Kidney (tissue), 14 donors: ENCODE results near the gene BABAM2. TPM values are rescaled to one million over a fixed set of nuclear protein-coding genes. Genes with fewer than 3 reads are reported as not detected.

Experiments
- DNase-seq, 5 donors: peaks; one replicate each; pipeline ENCODE4 v3.0.0-alpha.2; 2013 to 2020
- FAIRE-seq: peaks from 2 replicates; lab custom pipeline; 2012; peaks lifted over from hg19 to GRCh38; lab: Jason Lieb, UNC
- H3K27ac ChIP-seq, 2 donors: one replicate each; pipeline ENCODE4 v1.7.0; 2013; ENCODE audit warnings: low read depth in 2 of 2, low read length in 2 of 2, inconsistent platforms in 1 of 2
- H3K27me3 ChIP-seq: one replicate; pipeline ENCODE4 v1.7.1; 2013; ENCODE audit warnings: low read length, inconsistent platforms; ENCODE audit not compliant: control insufficient read depth, insufficient read depth
- H3K36me3 ChIP-seq, 3 donors: one replicate each; pipeline versions ENCODE4 v1.7.0 to v1.7.1; 2013; ENCODE audit warnings: low read length in 3 of 3, control low read depth in 1 of 3, inconsistent platforms in 1 of 3; ENCODE audit not compliant: insufficient read depth in 3 of 3, control insufficient read depth in 2 of 3
- H3K4me1 ChIP-seq, 3 donors: one replicate each; pipeline versions ENCODE4 v1.7.0 to v1.7.1; 2013; ENCODE audit warnings: low read length in 3 of 3, inconsistent platforms in 1 of 3, low read depth in 1 of 3; ENCODE audit not compliant: control insufficient read depth in 2 of 3, insufficient read depth in 2 of 3
- H3K4me3 ChIP-seq, 3 donors: one replicate each; pipeline versions ENCODE4 v1.7.0 to v1.8.1; 2013; ENCODE audit warnings: low read length in 3 of 3, control low read depth in 1 of 3, inconsistent platforms in 1 of 3
- H3K9ac ChIP-seq, 3 donors: one replicate each; pipeline versions ENCODE4 v1.7.0 to v1.7.1; 2013; ENCODE audit warnings: low read length in 3 of 3, control low read depth in 1 of 3, inconsistent platforms in 1 of 3
- H3K9me3 ChIP-seq, 3 donors: one replicate each; pipeline versions ENCODE4 v1.7.0 to v1.7.1; 2013; ENCODE audit warnings: low read length in 3 of 3, control low read depth in 1 of 3, inconsistent platforms in 1 of 3; ENCODE audit not compliant: control insufficient read depth in 2 of 3, insufficient read depth in 1 of 3
- intact Hi-C: fragments of 100-400 bp; cut with DNase I; formaldehyde crosslinking; loops from one replicate; pipeline ENCODE4 v1.11.1; 2022
- polyA plus RNA-seq: library from polyadenylated mRNA; stranded (reverse); fragments of 350-450 nt; fragmentation: Illumina TruSeq; extraction: RNeasy Lipid Tissue Mini Kit (QIAGEN cat#74804); gene quantifications from one replicate; pipeline ENCODE4 v1.2.3, GENCODE V29; 2014; ENCODE audit warnings: low read depth, low replicate concordance; ENCODE audit not compliant: insufficient read depth
- total RNA-seq: library from RNA; stranded (reverse); fragmentation: NEBNext Ultra II Directional; extraction: Animal tissue kit (Norgen Biotek cat#: 25700); gene quantifications from one replicate; pipeline ENCODE4 v1.2.1, GENCODE V29; 2021
- TF ChIP-seq, protein P1 (sequence below): IDR thresholded peaks from 3 replicates; pipeline ENCODE4 v1.5.1; 2012; ENCODE audit warnings: mild to moderate bottlenecking, moderate library complexity, borderline replicate concordance; ENCODE audit not compliant: insufficient read depth; ENCODE audit errors: extremely low read depth
- donor health status: control.
- donor health status: control.
- donor health status: control.
- donor health status: control.
- donor health status: control.
- donor health status: DM: yes; HTN: yes; CAD: no.
- donor health status: Normal renal cell carcinoma (clear cell type).

BABAM2 gene
- total and polyA plus RNA-seq, 2 donors from 2014 or later: 68.4 to 74.1 TPM

DNA sequence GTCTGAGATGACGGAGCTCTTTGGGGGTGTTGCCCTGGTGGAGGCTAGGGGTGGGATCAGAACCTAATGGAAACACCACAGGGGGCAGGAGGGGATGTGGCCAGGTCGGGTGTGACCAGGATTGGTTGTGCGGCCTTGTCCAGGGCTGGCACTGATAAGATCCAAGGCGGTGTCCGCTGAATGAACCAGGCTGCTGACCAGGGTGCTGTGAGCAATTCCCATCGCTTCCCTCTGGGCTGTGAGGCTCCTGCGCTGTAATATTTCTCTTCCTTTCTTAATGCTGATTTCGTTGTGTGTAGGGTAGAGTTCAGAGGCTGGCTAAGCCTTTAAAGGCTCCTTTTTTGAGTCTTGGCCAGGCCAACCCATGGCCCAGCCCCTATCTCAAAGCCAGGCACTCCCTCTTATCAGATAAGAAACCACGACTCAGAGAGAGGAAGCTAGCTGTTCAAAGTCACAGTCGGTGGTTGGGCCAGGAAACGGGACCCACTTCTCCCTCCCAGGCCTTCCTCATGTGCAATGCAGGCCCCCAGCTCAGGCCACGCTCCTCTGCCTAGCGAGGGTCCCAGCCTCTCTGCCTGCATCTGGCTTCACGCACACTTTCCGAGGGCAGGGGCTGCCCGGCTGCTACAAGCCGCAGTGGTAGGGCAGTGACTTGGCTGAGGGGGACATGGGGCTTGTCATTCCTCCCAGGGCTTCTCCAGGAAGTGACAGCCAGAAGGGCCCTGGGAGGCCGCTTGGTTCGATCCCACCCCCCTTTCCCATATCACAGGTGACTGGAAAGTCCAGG lies 476.2 kb downstream of the BABAM2 start:
- H3K4me1 ChIP-seq: peaks cover 0 to 13% (median 6%) of the 10 kb centered on the region in 3 donors
- no peaks in the 10 kb centered on the region for H3K36me3 ChIP-seq
- no peaks in the 10 kb centered on the region for H3K27me3 ChIP-seq
- FAIRE-seq: no peak
- no peak overlapping the region for H3K27ac ChIP-seq
- H3K4me3 ChIP-seq: no peak overlapping the region
- DNase-seq: no peak
- no peak overlapping the region for H3K9ac ChIP-seq
- TF ChIP-seq, protein P1, sequence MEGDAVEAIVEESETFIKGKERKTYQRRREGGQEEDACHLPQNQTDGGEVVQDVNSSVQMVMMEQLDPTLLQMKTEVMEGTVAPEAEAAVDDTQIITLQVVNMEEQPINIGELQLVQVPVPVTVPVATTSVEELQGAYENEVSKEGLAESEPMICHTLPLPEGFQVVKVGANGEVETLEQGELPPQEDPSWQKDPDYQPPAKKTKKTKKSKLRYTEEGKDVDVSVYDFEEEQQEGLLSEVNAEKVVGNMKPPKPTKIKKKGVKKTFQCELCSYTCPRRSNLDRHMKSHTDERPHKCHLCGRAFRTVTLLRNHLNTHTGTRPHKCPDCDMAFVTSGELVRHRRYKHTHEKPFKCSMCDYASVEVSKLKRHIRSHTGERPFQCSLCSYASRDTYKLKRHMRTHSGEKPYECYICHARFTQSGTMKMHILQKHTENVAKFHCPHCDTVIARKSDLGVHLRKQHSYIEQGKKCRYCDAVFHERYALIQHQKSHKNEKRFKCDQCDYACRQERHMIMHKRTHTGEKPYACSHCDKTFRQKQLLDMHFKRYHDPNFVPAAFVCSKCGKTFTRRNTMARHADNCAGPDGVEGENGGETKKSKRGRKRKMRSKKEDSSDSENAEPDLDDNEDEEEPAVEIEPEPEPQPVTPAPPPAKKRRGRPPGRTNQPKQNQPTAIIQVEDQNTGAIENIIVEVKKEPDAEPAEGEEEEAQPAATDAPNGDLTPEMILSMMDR: no peak
- intact Hi-C loops: no loop called here
- no peaks in the 10 kb centered on the region for H3K9me3 ChIP-seq

DNA sequence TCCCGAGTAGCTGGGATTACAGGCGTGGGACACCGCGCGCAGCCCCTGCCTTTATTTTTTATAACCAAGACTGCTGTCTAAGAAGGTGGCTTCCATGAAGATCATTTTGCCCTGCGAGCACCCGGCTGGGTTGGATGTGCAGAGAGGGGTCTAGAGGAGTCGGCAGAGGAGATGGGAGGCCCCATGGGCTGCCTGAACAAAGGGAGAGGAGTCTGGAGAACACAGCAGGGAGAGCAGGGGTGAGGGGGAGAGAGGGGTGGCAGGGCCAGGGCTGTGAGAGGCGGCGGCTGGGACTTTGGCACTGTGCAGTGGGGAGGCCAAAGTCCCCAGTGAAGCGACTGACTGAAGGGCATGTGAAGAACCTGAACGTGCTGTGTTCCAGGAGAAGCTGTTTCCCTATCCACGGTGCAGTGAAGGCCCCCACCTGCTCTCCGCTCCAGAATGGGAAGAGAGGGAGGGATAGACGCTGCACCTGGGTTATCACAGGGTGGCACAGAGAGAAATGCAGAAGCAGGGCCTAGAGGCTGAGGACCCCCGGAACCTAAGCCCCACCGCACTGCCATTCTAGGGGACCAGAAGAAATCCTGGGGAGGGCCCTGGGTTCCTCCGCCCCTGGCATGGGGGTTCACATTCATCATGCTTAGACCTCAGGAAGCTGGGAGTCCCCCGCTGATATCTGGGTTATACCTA lies 477.3 kb downstream of the BABAM2 start:
- Histone ChIP-seq H3K4me1 (peaks cover 0 to 13% (median 6%) of the 10 kb centered on the region in 3 donors), H3K9me3 (no peaks in the 10 kb centered on the region), H3K27me3 (no peaks in the 10 kb centered on the region), H3K36me3 (no peaks in the 10 kb centered on the region), H3K4me3 (no peak overlapping the region), H3K9ac (no peak overlapping the region), H3K27ac (no peak overlapping the region)
- FAIRE-seq (no peak), DNase-seq (no peak)
- intact Hi-C loops: no loop called here
- TF ChIP-seq, protein P1: no peak

- no peak for DNase-seq
- Histone ChIP-seq H3K4me1 (peaks cover 0 to 13% (median 6%) of the 10 kb centered on the region in 3 donors), H3K9ac (no peak overlapping the region), H3K4me3 (no peak overlapping the region), H3K27ac (no peak overlapping the region), H3K36me3 (no peaks in the 10 kb centered on the region), H3K27me3 (no peaks in the 10 kb centered on the region), H3K9me3 (no peaks in the 10 kb centered on the region)
- intact Hi-C loops: no loop called here
- TF ChIP-seq, protein P1: no peak
- no peak for FAIRE-seq
Measured at GRCh38 chr2:28368357-28368798, 477.8 kb downstream of the BABAM2 start.
